Thyroid gland (tissue), 4 donors: Measurements from ENCODE around the gene SLC25A19.

Experiments used
- CTCF ChIP-seq, 6 experiments: fragments of 200-600 bp in 3 of 6; fragments of 450-650 bp in 3 of 6; sonication (generic) in 3 of 6; IDR thresholded peaks; one replicate each; pipeline ENCODE4 v1.5.1; 2016 to 2019; ENCODE audit warnings: antibody characterized with exemption in 6 of 6, mild to moderate bottlenecking in 2 of 6, inconsistent platforms in 1 of 6, moderate library complexity in 1 of 6
- POLR2A ChIP-seq, 2 donors: fragments of 450-650 bp; IDR thresholded peaks; one replicate each; pipeline ENCODE4 v1.6.1; 2017; ENCODE audit warnings: antibody characterized with exemption in 2 of 2, mild to moderate bottlenecking in 2 of 2, moderate library complexity in 1 of 2

DNA sequence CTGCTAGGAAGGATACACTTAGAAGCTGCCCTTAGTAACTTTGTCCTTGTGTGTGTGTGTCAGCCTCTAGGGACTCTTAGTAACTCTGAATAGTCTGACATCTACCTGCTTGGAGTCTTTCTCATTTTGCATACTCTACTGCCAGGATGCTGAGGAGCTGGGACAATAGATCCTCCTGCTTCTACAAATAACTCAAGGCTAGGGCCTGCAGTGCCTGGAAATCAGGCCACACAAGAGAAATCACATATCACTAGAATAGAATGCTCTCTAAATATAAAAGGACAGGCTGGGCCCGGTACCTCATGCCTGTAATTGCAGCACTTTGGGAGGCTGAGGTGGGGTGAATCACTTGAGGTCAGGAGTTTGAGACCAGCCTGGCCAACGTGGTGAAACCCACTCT lies 38.5 kb upstream of the SLC25A19 start:
- TF ChIP-seq POLR2A (IDR thresholded peaks at IDR 0.05) = no peak
- no peak for TF ChIP-seq CTCF (IDR thresholded peaks at IDR 0.05)
